Ramos (cell line): ENCODE results near the gene EFCAB6.

Source experiments
- in situ Hi-C: fragments of 300-500 bp; cut with MboI; formaldehyde crosslinking; loops from one replicate; pipeline ENCODE4 v1.14.3; 2022; ENCODE audit warnings: low sequenced_read_pairs; ENCODE audit not compliant: unreplicated experiment

The EFCAB6 gene

DNA sequence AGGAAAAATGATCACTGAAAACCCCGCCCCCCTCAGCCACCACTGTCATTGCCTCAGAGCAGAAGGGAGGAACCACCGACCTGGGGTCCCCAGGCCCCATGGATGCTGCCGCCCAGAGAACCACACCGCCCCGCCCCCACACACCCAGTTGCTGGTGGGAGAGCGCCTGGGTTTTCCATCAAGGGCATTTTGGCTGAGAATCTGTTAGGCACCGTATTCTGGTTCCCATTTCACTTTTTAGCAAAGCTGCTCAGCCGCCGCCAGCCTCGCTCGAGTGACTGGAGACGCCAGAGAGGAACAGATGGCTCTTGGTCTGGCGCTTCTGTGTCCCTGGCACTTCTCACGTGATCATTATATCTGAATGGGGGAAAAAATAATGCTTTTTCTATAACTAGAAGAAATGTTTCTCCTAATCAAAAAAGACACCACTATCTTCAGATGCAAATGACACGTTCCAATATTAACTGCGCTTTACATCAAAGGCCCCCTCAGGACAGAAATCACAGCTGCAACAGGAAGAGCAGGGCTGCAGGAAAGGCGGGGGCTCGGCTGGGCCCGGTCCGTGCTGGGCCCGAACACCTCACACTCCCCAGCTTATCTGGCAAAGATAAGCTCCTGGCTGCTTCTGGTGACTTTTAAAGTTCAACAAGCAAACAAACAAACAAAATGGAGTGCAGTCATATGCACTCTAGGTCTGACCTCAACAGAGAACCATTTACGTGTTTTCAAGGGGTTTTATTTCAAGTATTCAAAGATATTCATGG lies 250.5 kb downstream of the EFCAB6 start:
- in situ Hi-C loops, result no loop called here

DNA sequence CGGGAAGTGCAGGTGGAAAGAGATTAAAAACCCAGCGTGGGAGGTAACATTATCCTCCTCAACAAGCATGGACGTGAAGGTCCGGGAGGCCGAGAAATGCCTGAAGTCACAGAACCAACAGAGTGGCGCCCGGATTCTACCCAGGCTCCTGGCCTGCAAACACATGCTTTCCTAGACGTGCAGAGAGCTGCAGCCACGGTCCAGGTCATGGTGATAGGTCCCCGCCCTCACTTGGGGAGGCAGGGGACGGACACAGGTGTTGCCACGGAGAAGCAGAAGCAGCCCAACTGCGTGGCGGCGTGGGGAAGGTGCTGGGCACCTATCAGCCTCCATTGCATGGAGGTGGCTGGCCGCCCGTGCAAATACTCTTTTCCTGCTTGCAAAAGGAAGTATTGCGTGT lies 251.5 kb downstream of the EFCAB6 start:
- in situ Hi-C loops, result no loop called here

DNA sequence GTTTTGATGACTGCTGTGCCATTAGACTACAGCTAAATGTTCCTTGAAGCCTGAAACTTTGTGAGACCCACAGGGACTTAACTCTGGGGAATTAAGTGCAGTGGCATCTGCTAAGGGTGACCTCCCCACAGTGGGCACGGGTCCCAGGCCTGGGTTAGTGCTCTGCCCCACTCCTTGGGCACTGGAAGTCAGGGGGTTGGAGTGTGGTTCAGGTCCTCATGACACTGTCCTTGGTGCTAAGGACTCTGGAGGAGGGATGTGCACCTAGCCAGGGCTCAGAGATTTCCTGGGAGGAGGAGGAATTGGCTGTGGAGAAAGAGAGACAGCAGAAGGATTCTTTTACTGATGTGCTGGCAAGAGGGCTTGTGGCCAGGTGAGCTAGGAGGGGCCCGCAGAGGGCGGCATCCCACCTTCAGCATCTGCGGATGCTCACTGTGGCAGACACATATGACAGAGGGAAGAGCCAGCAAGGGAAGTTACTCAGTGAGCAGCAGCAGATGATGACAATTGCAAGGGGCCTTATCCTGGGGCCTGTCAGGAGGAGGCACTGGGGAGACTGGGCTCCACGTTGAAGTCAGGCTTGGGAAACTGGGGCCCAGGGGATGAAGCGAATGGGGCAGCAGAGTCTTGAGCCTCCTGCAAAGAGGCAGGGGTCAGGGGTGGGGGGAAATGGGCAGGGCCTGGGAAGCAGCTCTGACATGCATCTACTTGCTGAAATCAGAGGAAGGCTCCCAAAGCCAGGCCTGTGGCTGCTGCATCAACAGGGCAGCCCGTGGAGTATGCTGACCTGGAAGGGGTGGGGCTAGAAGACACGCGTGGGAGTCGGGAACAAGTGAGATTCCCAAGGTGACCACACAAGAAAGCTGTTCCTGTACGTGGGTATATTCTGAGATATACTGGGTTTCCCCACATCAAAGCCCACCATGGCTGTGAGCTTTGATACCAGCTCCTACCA lies 256.3 kb downstream of the EFCAB6 start:
- in situ Hi-C loops, result no loop called here

DNA sequence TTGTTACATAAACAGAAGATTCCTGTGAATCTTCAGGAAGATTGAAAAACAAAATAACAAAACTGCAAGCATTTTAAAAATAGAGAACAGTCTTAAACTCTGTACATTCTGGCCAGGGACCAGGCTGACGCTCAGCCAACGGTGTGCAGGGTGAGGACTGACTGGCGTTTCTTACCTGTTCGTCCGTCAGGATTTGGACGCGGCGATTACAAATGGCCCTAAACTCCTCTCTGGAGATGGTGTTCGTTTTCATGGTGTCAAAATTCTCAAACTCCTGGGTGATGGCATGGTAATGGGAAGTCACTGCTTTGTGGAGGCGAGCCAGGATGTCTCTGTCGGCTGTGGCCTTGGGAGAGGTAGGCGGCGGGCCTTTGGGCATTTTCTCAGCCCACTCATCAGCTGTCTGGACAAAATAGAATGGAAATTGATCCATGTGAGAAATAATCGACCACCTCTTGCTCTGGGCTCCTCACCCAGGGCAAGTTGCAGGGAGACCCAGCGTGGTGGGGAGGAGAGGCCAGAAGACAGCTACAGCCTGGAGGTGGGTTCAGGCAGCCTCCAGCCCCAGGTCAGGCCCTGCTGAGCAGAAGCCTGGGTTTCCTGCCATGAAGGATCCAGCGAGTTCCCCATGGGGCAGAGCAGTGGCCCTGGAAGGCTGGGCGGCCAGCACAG lies 257.3 kb downstream of the EFCAB6 start:
- in situ Hi-C loops, result no loop called here

- in situ Hi-C loops, result no loop called here
Measured at GRCh38 chr22:43554259-43554636, 257.9 kb downstream of the EFCAB6 start.

GRCh38 chr22:43553451-43554258 lies 258.4 kb downstream of the EFCAB6 start:
- in situ Hi-C loops, result no loop called here

DNA sequence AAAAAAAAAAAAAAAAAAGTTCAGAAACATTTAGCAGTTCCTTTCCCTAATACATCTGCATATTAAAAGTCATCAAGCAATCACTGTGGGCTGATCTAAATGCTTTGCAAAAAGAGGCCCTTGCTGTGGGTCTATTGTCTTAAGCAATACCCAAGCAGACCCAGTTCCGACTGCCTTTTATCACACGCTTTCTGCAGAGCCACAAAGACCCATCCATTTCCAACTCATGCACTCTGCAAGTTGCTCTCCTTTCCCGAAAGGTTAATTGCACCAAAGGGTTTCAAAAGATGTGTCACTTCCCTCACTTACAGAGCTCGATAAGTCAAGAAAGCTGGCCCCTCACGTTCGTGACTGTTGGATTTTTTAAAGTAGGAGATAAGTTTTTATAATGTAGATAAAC lies 261.4 kb downstream of the EFCAB6 start:
- in situ Hi-C loops, result no loop called here

DNA sequence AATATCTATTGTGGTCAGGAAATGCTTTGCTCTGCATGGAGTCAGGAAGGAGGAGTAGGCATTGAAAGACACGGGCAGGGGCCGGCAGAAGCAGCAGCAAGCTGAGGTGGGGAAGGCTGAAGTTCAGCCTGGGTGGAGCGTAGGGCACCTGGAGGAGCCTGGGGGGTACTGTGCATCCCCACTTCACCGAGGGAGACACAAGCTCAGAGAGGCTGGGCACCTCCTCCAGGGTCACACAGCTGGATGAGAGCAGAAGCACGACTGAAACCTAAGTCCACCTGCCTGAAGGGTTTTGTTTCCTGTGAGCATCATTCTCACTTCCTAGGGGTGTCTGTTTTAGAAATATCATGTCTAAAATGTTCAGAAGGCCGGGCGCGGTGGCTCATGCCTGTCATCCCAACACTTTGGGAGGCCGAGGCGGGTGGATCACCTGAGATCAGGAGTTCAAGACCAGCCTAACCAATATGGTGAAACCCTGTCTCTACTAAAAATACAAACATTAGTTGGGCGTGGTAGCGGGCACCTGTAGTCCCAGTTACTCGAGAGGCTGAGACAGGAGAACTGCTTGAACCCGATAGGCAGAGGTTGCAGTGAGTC lies 262.0 kb downstream of the EFCAB6 start:
- in situ Hi-C loops, result no loop called here

- in situ Hi-C loops, result no loop called here
Measured at GRCh38 chr22:43546186-43546585, 265.9 kb downstream of the EFCAB6 start.

- in situ Hi-C loops, result no loop called here
Measured at GRCh38 chr22:43544289-43544673, 267.8 kb downstream of the EFCAB6 start.

- in situ Hi-C loops, result no loop called here
Measured at GRCh38 chr22:43543522-43544288, 268.4 kb downstream of the EFCAB6 start.

DNA sequence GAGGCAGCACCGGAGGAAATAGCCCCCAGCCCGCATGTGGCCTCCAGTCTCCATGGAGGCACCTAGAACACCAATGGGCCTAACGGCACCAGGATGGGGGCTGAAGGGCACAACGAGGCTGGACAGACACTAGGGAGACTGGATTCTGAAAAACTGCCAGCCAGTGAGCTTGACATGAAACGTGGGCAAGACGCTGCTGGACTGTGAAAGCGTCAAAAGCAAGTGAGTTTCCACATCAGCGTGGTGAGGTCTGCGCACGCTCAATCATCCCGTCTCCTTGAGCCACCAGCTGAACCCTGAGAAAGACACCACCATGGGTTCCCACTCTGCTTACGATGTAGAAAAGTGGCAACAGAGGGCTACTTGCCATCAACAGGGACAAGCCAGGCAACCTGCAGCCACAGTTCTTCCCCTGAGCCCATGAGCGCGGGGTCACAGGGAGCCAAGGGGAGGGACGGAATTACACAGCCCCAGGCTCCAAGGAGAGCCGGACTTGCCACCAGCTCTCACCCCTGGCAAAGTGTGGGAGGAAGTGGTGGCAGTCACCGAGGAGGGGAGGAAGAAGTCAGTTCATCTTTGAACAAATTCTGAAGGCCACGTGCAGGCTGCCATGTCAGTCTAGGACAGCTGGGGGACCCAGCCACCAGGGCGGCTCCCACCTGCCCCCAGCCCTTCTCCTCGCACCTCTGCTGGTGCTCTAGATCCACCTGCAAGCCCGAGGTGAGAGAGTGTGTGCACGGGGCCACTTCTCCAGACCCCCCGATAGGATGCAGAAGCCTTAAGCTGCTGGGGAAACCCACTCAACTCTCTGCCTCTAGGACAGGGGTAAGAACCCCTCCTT lies 269.2 kb downstream of the EFCAB6 start:
- in situ Hi-C loops, result no loop called here

DNA sequence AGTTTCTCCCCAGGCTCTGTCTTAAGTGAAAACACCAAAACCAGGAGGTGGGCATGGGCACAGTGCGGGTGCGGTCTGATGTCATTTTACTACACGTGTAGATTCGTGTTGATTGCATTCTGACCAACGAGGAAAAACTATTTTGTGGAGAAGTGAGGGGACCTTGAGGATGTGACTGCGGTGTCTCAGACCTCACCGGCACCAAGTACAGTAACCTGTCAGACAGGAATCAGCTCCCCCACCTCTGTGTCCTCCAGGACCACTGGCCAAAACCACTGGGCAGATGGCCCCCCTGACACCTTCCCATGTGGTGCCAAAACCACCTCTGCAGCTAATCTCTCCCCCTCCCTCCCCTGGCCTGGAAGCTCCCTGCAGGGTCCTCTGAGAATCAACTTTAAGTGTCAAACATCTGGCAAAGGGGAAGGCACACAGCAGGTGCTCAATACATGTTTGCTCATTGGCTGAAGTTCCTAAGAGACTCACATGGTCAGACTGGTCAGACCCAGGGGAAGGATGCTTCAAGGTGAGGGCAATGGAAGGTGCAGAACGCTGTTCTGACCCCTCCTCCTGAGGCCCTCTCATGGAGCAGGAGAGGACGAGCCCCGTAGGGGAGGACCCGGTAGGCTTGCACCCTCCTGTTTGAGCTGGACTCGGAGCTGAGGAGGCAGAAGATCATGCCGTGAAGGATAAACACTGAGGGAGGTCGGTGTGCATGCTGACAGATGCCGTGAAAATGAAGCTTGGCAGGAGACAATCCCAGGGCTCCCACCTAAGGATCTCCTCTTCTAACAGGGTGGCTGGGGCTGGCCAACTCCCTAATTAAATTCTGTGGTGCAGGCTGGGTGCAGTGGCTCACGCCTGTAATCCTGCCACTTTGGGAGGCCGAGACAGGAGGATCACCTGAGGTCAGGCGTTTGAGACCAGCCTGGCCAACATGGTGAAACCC lies 270.4 kb downstream of the EFCAB6 start:
- in situ Hi-C loops, result no loop called here

DNA sequence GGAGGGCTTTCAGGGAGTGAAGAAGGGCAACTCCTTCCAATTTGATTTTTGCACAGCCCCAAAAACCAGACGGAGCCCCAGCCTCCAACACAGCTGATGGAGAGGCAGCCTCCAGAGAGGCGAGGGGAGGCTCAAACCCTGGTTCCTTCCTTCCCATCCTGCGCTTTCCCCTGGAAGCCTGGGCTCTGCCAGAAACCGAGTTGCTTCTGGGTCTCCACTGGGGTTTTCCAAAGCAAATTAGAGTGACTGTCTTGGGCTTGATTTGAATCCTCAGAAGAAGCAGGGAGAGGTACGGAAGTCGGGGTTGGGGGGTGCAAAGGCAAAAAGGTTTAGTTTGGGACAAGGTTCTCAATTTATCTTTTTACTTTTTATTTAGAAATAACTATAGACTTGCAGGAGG lies 271.1 kb downstream of the EFCAB6 start:
- in situ Hi-C loops, result no loop called here

GRCh38 chr22:43540529-43540923 lies 271.6 kb downstream of the EFCAB6 start:
- in situ Hi-C loops, result no loop called here

DNA sequence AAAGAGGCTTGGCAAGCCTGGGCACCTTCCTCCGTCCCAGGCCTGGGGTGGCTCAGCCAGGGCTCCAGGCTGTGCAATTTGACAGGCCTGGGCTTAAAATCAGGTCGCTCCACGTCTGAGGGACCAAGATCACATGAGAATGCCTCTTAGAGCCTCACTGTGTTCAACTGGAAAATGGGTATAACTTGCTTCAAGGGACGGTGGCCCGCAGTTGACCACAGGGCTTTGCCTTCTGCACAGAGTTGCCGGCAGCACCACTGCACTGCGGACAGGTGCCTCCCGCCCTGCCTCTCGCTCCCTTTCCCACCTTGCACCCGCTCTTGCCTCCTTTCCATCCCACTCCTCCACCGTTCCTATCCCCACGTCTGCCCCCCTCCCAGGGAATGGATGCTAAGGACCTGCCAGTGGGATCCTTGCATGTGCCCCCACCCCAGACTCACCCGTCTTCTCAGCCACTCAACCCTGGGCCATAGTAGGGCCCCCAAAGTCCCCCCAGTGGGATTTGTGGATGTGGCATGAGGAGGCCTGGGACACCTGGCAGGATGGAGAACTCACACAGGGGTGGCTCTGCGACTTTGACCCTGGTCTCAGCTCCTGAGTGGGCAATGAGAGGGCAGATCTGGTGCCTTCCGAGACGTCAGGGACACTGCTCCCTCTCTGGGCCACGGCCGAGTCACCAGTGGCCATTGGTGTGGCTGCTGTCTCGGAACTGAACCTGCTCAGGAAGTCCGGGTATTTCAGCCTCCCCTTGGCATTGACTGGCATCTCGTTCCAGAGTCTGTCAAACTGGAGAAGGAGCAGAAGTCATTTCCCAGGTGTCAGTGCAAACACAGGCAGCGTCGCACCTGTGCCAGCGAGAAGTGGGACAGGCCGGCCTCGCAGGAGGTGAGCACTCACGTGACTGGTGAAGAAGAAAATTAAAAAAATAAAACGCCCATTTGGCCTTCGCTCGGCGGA lies 272.3 kb downstream of the EFCAB6 start:
- in situ Hi-C loops, result no loop called here
